Keratinocyte (primary cell): ENCODE results near the gene MTHFD2.
"Not testable (repeated sequence)": the region's sequence is repeated elsewhere in the genome, so short reads cannot be mapped to it uniquely, and the experiment has no call there.

Experiments used
- EZH2 ChIP-seq: IDR thresholded peaks from one replicate; pipeline ENCODE4 v1.6.1; 2012; ENCODE audit warnings: inconsistent platforms, mild to moderate bottlenecking, low read length, moderate library complexity
- TF ChIP-seq, protein P1 (sequence below), 3 experiments: IDR thresholded peaks in 1 of 3; conservative IDR thresholded peaks in 1 of 3; optimal IDR thresholded peaks in 1 of 3; 2 replicates in 2 of 3; 3 replicates in 1 of 3; pipeline versions ENCODE3 to v1.5.1; 2011; ENCODE audit warnings: low read length in 3 of 3, mild to moderate bottlenecking in 3 of 3, moderate library complexity in 2 of 3, control low read depth in 1 of 3, inconsistent platforms in 1 of 3; ENCODE audit not compliant: insufficient read depth in 2 of 3; ENCODE audit errors: extremely low read depth in 1 of 3

DNA sequence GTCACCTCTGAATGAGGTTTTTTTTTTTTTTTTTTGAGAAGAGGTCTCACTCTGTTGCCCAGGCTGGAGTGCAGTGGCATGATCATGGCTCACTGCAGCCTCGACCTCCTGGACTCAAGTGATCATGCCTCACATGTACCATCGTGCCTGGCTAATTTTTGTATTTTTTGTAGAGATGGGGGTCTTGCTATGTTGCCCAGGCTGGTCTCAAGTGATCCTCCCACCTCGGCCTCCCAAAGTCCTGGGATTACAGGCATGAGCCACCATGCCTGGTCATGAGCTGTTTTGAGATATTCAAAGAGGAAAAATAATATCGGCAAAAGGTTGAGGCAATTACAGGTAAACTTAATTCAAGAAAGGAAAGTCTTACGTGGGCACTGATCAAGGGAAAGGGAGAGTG is 31.4 kb downstream of the MTHFD2 start:
- TF ChIP-seq, protein P1, sequence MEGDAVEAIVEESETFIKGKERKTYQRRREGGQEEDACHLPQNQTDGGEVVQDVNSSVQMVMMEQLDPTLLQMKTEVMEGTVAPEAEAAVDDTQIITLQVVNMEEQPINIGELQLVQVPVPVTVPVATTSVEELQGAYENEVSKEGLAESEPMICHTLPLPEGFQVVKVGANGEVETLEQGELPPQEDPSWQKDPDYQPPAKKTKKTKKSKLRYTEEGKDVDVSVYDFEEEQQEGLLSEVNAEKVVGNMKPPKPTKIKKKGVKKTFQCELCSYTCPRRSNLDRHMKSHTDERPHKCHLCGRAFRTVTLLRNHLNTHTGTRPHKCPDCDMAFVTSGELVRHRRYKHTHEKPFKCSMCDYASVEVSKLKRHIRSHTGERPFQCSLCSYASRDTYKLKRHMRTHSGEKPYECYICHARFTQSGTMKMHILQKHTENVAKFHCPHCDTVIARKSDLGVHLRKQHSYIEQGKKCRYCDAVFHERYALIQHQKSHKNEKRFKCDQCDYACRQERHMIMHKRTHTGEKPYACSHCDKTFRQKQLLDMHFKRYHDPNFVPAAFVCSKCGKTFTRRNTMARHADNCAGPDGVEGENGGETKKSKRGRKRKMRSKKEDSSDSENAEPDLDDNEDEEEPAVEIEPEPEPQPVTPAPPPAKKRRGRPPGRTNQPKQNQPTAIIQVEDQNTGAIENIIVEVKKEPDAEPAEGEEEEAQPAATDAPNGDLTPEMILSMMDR (optimal IDR thresholded peaks at IDR 0.05 in 1 of 3, IDR thresholded peaks at IDR 0.05 in 1 of 3, conservative IDR thresholded peaks at IDR 0.05 in 1 of 3; ENCODE audit: extremely low read depth in 1 of 3, insufficient read depth in 2 of 3, low read length in 3 of 3): not testable (repeated sequence)
- TF ChIP-seq EZH2: not testable (repeated sequence)
